Activated B cell treated with CpG ODN at 0.5 μM for 24 hours (primary cell): ENCODE results near the gene OR8B4. TPM values are rescaled to one million over a fixed set of nuclear protein-coding genes. Genes with fewer than 3 reads are reported as not detected.

Source experiments
- ATAC-seq: fragments of 200-7000 bp; cut with Tn5 transposase; one replicate; pipeline ENCODE4 v1.10.0; 2021; ENCODE audit warnings: low read depth, mild to moderate bottlenecking, moderate library complexity
- CTCF ChIA-PET: fragments of 350-600 bp; sonication (Branson Sonifier 250); formaldehyde crosslinking; loops from one replicate; lab custom pipeline; 2021; ENCODE audit warnings: antibody characterized with exemption; lab: Charles Lee
- POLR2A ChIA-PET: fragments of 350-600 bp; sonication (Branson Sonifier 250); formaldehyde crosslinking; loops from one replicate; lab custom pipeline; 2021; ENCODE audit warnings: antibody characterized with exemption; lab: Charles Lee
- DNase-seq: peaks from one replicate; pipeline ENCODE4 v3.0.0; 2022
- H3K27ac Mint-ChIP-seq: one replicate; pipeline ENCODE4 v1.8.0; 2020; ENCODE audit warnings: mixed read lengths
- H3K27me3 Mint-ChIP-seq: one replicate; pipeline ENCODE4 v1.8.0; 2021; ENCODE audit warnings: mixed read lengths
- H3K36me3 Mint-ChIP-seq: one replicate; pipeline ENCODE4 v1.8.0; 2021; ENCODE audit warnings: low read depth, mixed read lengths
- H3K4me1 Mint-ChIP-seq: one replicate; pipeline ENCODE4 v1.8.0; 2021; ENCODE audit warnings: mixed read lengths
- H3K4me3 Mint-ChIP-seq: one replicate; pipeline ENCODE4 v1.8.0; 2020; ENCODE audit warnings: mild to moderate bottlenecking, mixed read lengths
- H3K9me3 Mint-ChIP-seq: one replicate; pipeline ENCODE4 v1.8.0; 2020; ENCODE audit warnings: mixed read lengths
- intact Hi-C: fragments of 100-400 bp; cut with micrococcal nuclease; formaldehyde crosslinking; loops from one replicate; pipeline ENCODE4 v1.15.1; 2024
- total RNA-seq: library from RNA; stranded (reverse); gene quantifications from 2 replicates; pipeline ENCODE4 v1.2.3, GENCODE V29; 2022
- TF ChIP-seq, protein P1 (sequence below): fragments of 200-600 bp; IDR thresholded peaks from one replicate; pipeline ENCODE4 v1.8.0; 2022; ENCODE audit warnings: antibody characterized with exemption, mild to moderate bottlenecking

OR8B4 gene
- total RNA-seq, 1 donor from 2014 or later = not detected

DNA sequence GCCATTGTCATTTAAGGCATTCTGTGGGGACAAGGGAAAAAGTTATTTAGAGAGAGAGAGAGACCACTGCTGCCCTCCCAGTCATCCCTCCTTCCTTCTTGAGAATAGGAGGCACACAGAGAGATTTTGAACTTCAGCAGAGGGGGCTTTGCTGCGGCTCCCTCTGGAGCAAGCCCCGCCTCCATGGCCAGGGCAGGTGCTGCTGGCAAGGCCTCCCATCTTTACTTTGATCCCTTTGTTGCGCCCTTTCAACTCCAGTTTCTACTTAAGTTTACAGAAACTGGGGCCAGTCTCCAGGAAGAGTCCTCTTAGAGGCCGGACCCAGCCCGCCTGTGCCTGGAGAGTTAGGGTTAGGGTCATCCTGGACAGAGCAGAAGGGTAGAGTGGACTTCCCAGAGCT is 16.4 kb upstream of the OR8B4 start:
- DNase-seq (no peak), ATAC-seq (no peak)
- intact Hi-C loops = no loop called here
- CTCF ChIA-PET = no interaction called here
- peaks cover 11% of the 10 kb centered on the region for H3K27me3 Mint-ChIP-seq
- H3K27ac Mint-ChIP-seq = no peak overlapping the region
- H3K4me3 Mint-ChIP-seq = no peak overlapping the region
- H3K9me3 Mint-ChIP-seq = no peaks in the 10 kb centered on the region
- no peaks in the 10 kb centered on the region for H3K36me3 Mint-ChIP-seq
- POLR2A ChIA-PET = no interaction called here
- no peaks in the 10 kb centered on the region for H3K4me1 Mint-ChIP-seq
- TF ChIP-seq, protein P1, sequence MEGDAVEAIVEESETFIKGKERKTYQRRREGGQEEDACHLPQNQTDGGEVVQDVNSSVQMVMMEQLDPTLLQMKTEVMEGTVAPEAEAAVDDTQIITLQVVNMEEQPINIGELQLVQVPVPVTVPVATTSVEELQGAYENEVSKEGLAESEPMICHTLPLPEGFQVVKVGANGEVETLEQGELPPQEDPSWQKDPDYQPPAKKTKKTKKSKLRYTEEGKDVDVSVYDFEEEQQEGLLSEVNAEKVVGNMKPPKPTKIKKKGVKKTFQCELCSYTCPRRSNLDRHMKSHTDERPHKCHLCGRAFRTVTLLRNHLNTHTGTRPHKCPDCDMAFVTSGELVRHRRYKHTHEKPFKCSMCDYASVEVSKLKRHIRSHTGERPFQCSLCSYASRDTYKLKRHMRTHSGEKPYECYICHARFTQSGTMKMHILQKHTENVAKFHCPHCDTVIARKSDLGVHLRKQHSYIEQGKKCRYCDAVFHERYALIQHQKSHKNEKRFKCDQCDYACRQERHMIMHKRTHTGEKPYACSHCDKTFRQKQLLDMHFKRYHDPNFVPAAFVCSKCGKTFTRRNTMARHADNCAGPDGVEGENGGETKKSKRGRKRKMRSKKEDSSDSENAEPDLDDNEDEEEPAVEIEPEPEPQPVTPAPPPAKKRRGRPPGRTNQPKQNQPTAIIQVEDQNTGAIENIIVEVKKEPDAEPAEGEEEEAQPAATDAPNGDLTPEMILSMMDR = no peak

DNA sequence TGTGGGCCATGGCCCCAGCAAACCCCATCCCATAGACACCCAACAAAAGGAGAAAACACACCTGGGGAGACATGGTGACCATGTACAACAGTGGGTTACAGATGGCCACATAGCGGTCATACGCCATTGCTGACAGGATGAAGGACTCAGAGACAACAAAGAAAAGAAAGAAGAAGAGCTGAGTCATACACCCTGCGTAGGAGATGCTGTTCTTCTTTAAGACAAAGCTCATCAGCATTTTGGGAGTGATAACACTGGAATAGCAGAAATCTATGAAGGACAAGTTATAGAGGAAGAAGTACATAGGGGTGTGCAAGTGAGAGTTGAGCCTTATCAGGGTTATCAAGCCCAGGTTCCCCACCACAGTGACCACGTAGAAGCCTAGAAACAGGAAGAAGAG is 15.9 kb upstream of the OR8B4 start:
- Mint-ChIP-seq H3K4me1 (no peaks in the 10 kb centered on the region), H3K27me3 (peaks cover 11% of the 10 kb centered on the region), H3K4me3 (no peak overlapping the region), H3K27ac (no peak overlapping the region), H3K9me3 (no peaks in the 10 kb centered on the region), H3K36me3 (no peaks in the 10 kb centered on the region)
- intact Hi-C loops = no loop called here
- TF ChIP-seq, protein P1 = no peak
- ChIA-PET POLR2A (no interaction called here), CTCF (no interaction called here)
- DNase-seq (no peak), ATAC-seq (no peak)

- no peak for DNase-seq
- CTCF ChIA-PET = no interaction called here
Observed at GRCh38 chr11:124434699-124435098, 10.0 kb upstream of the OR8B4 start.

DNA sequence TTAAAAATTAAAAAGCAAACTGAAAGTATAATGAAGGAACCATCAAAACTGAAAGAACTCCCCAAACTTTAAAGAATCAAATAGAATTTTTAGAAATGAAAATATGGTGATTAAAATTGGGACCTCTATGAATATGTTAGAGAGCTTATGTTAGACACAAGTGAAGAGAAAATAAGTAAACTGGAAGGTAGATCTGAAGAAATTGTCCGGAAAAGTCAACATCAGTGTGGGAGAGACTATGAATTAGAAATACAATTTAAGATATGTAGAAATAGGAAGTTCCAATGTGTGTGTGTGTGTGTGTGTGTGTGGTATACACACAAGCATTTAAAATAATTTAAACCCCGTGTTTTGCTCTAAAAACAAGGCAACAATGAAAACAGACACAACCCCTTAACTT is 4.9 kb upstream of the OR8B4 start:
- H3K36me3 Mint-ChIP-seq = no peaks in the 10 kb centered on the region
- TF ChIP-seq, protein P1 = no peak
- no peak for ATAC-seq
- ChIA-PET CTCF (no interaction called here), POLR2A (no interaction called here)
- H3K4me3 Mint-ChIP-seq = no peak overlapping the region
- H3K9me3 Mint-ChIP-seq = peaks cover 7% of the 10 kb centered on the region
- H3K27me3 Mint-ChIP-seq = peaks cover 4% of the 10 kb centered on the region
- DNase-seq = no peak
- H3K4me1 Mint-ChIP-seq = no peaks in the 10 kb centered on the region
- intact Hi-C loops = loop anchor here (10.0 kb wide), 1 partner anchor 1035 kb away; no protein-coding TSS in a partner anchor
- H3K27ac Mint-ChIP-seq = no peak overlapping the region

More at GRCh38 chr11:124434699-124435098, 10.0 kb upstream of the OR8B4 start:
- Mint-ChIP-seq H3K27ac (no peak overlapping the region), H3K27me3 (peaks cover 8% of the 10 kb centered on the region), H3K36me3 (no peaks in the 10 kb centered on the region), H3K4me1 (no peaks in the 10 kb centered on the region), H3K4me3 (no peak overlapping the region), H3K9me3 (peaks cover 2% of the 10 kb centered on the region)
- no peak for ATAC-seq
- TF ChIP-seq, protein P1 = no peak
- POLR2A ChIA-PET = no interaction called here
- intact Hi-C loops = no loop called here

- TF ChIP-seq, protein P1 = no peak
- Mint-ChIP-seq H3K27me3 (peaks cover 28% of the 10 kb centered on the region), H3K36me3 (no peaks in the 10 kb centered on the region), H3K4me3 (no peak overlapping the region), H3K9me3 (no peaks in the 10 kb centered on the region), H3K27ac (no peak overlapping the region), H3K4me1 (no peaks in the 10 kb centered on the region)
- no peak for DNase-seq
- ChIA-PET POLR2A (no interaction called here), CTCF (no interaction called here)
- intact Hi-C loops = loop anchor here (10.0 kb wide), 1 partner anchor 1026 kb away; no protein-coding TSS in a partner anchor
- no peak for ATAC-seq
Observed at GRCh38 chr11:124421043-124421442, 3.6 kb downstream of the OR8B4 start.
